Esophagus (tissue), 2 donors: ENCODE data around the gene ADCY9. TPM values are rescaled to one million over a fixed set of nuclear protein-coding genes. Genes with fewer than 3 reads are reported as not detected.

Source experiments
- H3K27ac ChIP-seq, 2 donors: one replicate each; pipeline ENCODE4 v1.5.1; 2013; ENCODE audit warnings: low read depth in 2 of 2, mild to moderate bottlenecking in 2 of 2, inconsistent platforms in 1 of 2, low read length in 1 of 2, moderate library complexity in 1 of 2
- H3K27me3 ChIP-seq, 2 donors: one replicate each; pipeline ENCODE4 v1.6.1; 2013; ENCODE audit warnings: low read length in 2 of 2, control low read depth in 1 of 2, mild to moderate bottlenecking in 1 of 2; ENCODE audit not compliant: insufficient read depth in 2 of 2, control insufficient read depth in 1 of 2
- H3K36me3 ChIP-seq, 2 donors: one replicate each; pipeline ENCODE4 v1.6.1; 2013; ENCODE audit warnings: low read length in 1 of 2; ENCODE audit not compliant: control insufficient read depth in 2 of 2, insufficient read depth in 2 of 2
- H3K4me1 ChIP-seq, 2 donors: one replicate each; pipeline ENCODE4 v1.6.1; 2013; ENCODE audit warnings: low read length in 1 of 2; ENCODE audit not compliant: control insufficient read depth in 2 of 2, insufficient read depth in 2 of 2
- H3K4me3 ChIP-seq, 2 donors: one replicate each; pipeline ENCODE4 v1.5.1; 2013; ENCODE audit warnings: low read length in 2 of 2, mild to moderate bottlenecking in 2 of 2, low read depth in 1 of 2, moderate library complexity in 1 of 2
- H3K9me3 ChIP-seq, 2 donors: one replicate each; pipeline ENCODE4 v1.6.1; 2013; ENCODE audit warnings: mild to moderate bottlenecking in 2 of 2, low read depth in 1 of 2, low read length in 1 of 2, moderate library complexity in 1 of 2; ENCODE audit not compliant: control insufficient read depth in 2 of 2, insufficient read depth in 1 of 2
- WGBS, 2 donors: extraction: QIAGEN DNeasy Blood & Tissue Kit; methylation state at CpG; one replicate each; pipeline ENCODE4 v1.1.7; 2013; 5-methylcytosine and 5-hydroxymethylcytosine counted together
- polyA plus RNA-seq, 2 donors: library from polyadenylated mRNA; stranded (reverse); fragments of 200-250 nt; gene quantifications; one replicate each; pipeline ENCODE4 v1.2.3, GENCODE V29; 2013
- donor health status: healthy with polysubstance abuse.
- donor health status: Bipolar disorder and iron deficiency.

Gene ADCY9
- polyA plus RNA-seq, 2 donors = 3.8 to 4.5 TPM

DNA sequence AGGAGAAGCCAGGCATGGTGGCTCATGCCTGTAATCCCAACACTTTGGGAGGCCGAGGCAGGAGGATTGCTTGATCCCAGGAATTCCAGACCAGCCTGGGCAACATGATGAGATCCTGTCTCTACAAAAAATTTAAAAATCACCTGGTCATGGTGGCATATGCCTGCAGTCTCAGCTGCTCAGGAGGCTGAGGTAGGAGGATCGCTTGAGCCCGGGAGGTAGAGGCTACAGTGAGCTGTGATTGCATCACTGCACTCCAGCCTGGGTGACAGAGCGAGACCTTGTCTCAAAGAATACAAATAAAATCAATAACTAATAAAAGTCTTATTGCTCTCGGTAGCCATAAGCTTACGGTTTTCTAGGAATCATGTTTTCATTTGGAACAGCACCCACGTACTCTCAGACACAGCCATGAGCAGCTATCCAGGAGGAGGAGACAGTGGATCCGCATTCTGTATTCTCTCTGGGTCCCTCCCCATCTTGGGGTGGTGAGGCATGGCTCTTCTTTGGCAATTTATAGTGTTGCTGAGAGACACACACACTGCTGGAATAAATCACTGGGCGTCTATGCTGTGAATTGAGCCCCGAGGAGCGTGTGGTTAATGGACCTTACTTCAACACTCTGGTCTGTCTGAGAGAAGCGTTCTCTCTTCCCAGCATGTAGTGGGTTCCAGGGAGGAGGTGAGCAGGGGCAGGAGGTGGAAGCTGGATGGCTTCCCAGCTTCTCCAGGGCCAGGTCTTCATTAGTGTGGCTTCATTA, 8.5 kb upstream of the ADCY9 start:
- peaks cover 0 to 2% of the 10 kb centered on the region in 2 donors for H3K27me3 ChIP-seq
- H3K4me1 ChIP-seq = no peaks in the 10 kb centered on the region
- H3K27ac ChIP-seq = no peak overlapping the region
- no peaks in the 10 kb centered on the region for H3K36me3 ChIP-seq
- no peaks in the 10 kb centered on the region for H3K9me3 ChIP-seq
- 81 to 87% methylated on average over 12 of the region's 12 CpGs for WGBS, 2 donors
- no peak overlapping the region for H3K4me3 ChIP-seq

GRCh38 chr16:4123616-4124300, 7.5 kb upstream of the ADCY9 start:
- Histone ChIP-seq H3K4me1 (no peaks in the 10 kb centered on the region), H3K9me3 (no peaks in the 10 kb centered on the region), H3K27ac (no peak overlapping the region), H3K27me3 (peaks cover 0 to 2% of the 10 kb centered on the region in 2 donors), H3K36me3 (no peaks in the 10 kb centered on the region), H3K4me3 (no peak overlapping the region)
- WGBS, 2 donors = 64 to 69% methylated on average over 16 of the region's 16 CpGs

DNA sequence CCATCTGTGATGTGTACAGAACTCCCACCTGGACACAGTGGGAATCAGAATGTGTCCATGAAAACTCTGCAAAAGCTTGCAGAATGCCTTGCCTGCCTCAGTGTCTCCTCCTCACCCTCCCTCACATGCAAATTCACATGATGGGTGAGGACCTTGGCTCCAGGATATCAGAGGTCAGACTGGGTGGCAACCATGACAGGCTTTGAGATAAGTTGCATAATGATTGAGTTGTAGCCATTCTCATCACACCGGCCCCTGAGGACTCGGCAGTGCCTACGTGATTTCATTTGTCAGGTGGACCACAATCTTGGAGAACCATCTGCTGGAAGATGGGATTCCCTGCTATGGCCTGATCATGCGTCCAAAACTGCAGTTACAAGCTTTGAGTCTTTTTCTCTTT, 3.9 kb upstream of the ADCY9 start:
- H3K27me3 ChIP-seq = no peaks in the 10 kb centered on the region
- no peak overlapping the region for H3K27ac ChIP-seq
- no peaks in the 10 kb centered on the region for H3K36me3 ChIP-seq
- WGBS, 2 donors = 82 to 88% methylated on average over 4 of the region's 4 CpGs
- peaks cover 0 to 2% of the 10 kb centered on the region in 2 donors for H3K4me1 ChIP-seq
- H3K4me3 ChIP-seq = no peak overlapping the region
- no peaks in the 10 kb centered on the region for H3K9me3 ChIP-seq

DNA sequence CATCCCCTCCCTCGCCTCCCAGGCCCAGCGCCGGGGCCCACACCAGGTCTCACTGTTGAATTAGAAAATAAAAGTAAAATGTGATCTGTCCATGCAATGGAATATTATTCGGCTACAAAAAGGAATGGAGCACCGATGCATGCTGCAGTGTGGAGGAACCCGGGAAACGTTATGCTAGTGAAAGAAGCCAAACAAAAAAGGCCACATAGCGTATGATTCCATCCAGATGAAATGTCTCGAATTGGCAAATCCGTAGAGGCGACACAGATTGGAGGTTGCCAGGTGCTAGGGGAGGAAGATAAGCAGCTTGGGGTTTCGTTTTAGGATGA, 972 bp upstream of the ADCY9 start:
- 82 to 88% methylated on average over 12 of the region's 12 CpGs for WGBS, 2 donors
- Histone ChIP-seq H3K4me3 (peak overlapping the region in 1 of 2 donors; percentile 78), H3K9me3 (no peaks in the 10 kb centered on the region), H3K27ac (peak overlapping the region in 1 of 2 donors; percentile 67), H3K27me3 (no peaks in the 10 kb centered on the region), H3K36me3 (peaks cover 0 to 2% of the 10 kb centered on the region in 2 donors), H3K4me1 (peaks cover 9 to 19% of the 10 kb centered on the region in 2 donors)

DNA sequence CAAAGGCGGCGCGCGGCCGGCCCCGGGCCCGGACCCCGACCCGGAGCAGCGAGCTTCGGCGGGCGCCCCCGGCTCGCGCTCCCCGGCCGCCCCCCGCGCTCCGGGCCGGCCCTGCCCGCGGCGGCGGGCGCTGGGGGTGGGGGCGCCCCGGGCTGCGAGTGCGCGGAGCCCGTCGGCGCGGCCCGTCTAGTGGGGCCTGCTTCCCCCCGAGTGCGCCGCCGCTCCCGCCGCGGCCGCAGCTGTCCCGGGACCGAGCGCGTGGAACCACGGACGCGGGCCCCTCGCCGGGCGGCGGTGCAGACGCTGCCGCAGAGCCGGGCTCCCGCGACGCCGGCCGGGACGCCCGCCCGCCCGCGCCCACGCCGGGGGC, 308 bp downstream of the ADCY9 start:
- Histone ChIP-seq H3K4me3 (peak overlapping the region; percentile 57 to 78), H3K36me3 (peaks cover 0 to 2% of the 10 kb centered on the region in 2 donors), H3K27ac (peak overlapping the region; percentile 54 to 66), H3K9me3 (no peaks in the 10 kb centered on the region), H3K27me3 (no peaks in the 10 kb centered on the region), H3K4me1 (peaks cover 9 to 19% of the 10 kb centered on the region in 2 donors)
- 0 to 1% methylated on average over 15 to 71 of the region's 71 CpGs for WGBS, 2 donors

DNA sequence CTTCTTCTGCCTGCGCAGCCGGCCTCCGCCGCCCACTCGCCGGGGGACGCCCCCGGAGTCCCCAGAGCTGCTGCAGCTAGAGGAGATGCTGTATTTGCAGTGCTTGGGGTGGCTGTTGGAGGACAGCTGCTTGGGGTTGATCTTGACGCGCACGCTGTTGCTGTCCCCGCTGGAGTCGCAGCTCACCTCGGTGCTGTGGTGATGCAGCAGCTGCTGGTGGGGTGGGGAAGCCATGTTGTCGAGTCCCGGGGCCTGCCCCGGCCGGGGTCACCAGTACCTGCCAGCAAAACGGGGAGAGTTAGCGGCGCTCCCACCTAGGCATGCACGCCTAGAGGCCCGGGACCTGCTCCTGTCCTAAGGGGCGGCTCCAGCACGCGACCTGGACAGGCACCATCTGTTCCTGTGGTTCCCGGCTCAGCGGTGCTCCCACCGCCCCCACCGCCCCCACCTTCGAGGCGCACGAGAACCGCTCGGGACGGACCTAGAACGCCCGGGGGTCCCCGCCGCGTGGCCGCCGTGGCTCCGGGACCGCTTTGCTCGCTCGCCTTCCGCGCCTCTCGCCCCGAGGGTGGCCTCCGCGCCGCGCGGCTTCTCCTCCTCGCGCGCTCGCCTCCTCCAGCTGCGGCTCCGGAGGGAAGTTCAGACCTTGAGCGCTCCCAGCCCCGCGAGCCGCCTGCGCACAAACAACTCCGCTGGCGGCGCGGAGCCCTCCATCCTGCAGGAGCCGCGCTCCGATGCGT, 863 bp downstream of the ADCY9 start:
- 6 to 7% methylated on average over 66 to 75 of the region's 75 CpGs for WGBS, 2 donors
- peaks cover 0 to 2% of the 10 kb centered on the region in 2 donors for H3K36me3 ChIP-seq
- no peaks in the 10 kb centered on the region for H3K27me3 ChIP-seq
- peak overlapping the region; percentile 24 to 66 for H3K27ac ChIP-seq
- peak overlapping the region; percentile 57 to 78 for H3K4me3 ChIP-seq
- no peaks in the 10 kb centered on the region for H3K9me3 ChIP-seq
- H3K4me1 ChIP-seq = peaks cover 9 to 24% of the 10 kb centered on the region in 2 donors

- H3K4me1 ChIP-seq = peaks cover 9 to 24% of the 10 kb centered on the region in 2 donors
- peak overlapping the region; percentile 18 to 43 for H3K27ac ChIP-seq
- peaks cover 0 to 2% of the 10 kb centered on the region in 2 donors for H3K36me3 ChIP-seq
- H3K27me3 ChIP-seq = no peaks in the 10 kb centered on the region
- WGBS, 2 donors = 79 to 85% methylated on average over 47 of the region's 47 CpGs
- peak overlapping the region; percentile 57 to 78 for H3K4me3 ChIP-seq
- H3K9me3 ChIP-seq = no peaks in the 10 kb centered on the region
Observed at GRCh38 chr16:4114257-4115208, 1.7 kb downstream of the ADCY9 start.

- peaks cover 0 to 2% of the 10 kb centered on the region in 2 donors for H3K36me3 ChIP-seq
- H3K27me3 ChIP-seq = no peaks in the 10 kb centered on the region
- H3K9me3 ChIP-seq = no peaks in the 10 kb centered on the region
- 77 to 81% methylated on average over 34 of the region's 34 CpGs for WGBS, 2 donors
- peaks cover 9 to 24% of the 10 kb centered on the region in 2 donors for H3K4me1 ChIP-seq
- H3K4me3 ChIP-seq = peak overlapping the region in 1 of 2 donors; percentile 78
- no peak overlapping the region for H3K27ac ChIP-seq
Observed at GRCh38 chr16:4113358-4114256, 2.6 kb downstream of the ADCY9 start.
